A673 (cell line): ENCODE results near the gene ZFYVE19. TPM values are rescaled to one million over a fixed set of nuclear protein-coding genes. Genes with fewer than 3 reads are reported as not detected.
A peak's percentile ranks its signal among the peaks of the same experiment; 100 is the strongest.

Source experiments
- BruUV-seq: library from RNA; stranded (reverse); fragments of 400-500 nt; replicated peaks from 2 replicates; lab custom pipeline; 2021; lab: Mats Ljungman, UMichigan
- CTCF ChIA-PET: fragments of 300-600 bp; sonication (Branson Sonifier 250); formaldehyde crosslinking; loops from one replicate; lab custom pipeline; 2022; ENCODE audit warnings: antibody characterized with exemption; lab: Charles Lee
- POLR2A ChIA-PET: fragments of 300-600 bp; sonication (Branson Sonifier 250); formaldehyde crosslinking; loops from one replicate; lab custom pipeline; 2022; ENCODE audit warnings: antibody characterized with exemption; ENCODE audit not compliant: low non-redundant PET; lab: Charles Lee
- DNase-seq: peaks from one replicate; pipeline ENCODE4 v3.0.0-alpha.2; 2015; ENCODE audit warnings: low spot score
- H3K27ac ChIP-seq: fragments of 200-600 bp; sonication (generic); 2 replicates; pipeline ENCODE4 v1.5.1; 2016; ENCODE audit warnings: mixed run types, low read depth, mild to moderate bottlenecking, mixed read lengths, antibody characterized with exemption, low read length; ENCODE audit not compliant: poor library complexity, severe bottlenecking
- H3K27me3 ChIP-seq: fragments of 200-600 bp; sonication (generic); replicated peaks from 2 replicates; pipeline ENCODE4 v1.6.1; 2017; ENCODE audit warnings: mixed run types, low read depth, mild to moderate bottlenecking, mixed read lengths, antibody characterized with exemption, low read length; ENCODE audit not compliant: insufficient read depth, poor library complexity
- H3K36me3 ChIP-seq: fragments of 200-600 bp; sonication (generic); 2 replicates; pipeline ENCODE4 v1.6.1; 2016; ENCODE audit warnings: mixed run types, mild to moderate bottlenecking, mixed read lengths, antibody characterized with exemption, low read length; ENCODE audit not compliant: insufficient read depth, poor library complexity, severe bottlenecking
- H3K4me1 ChIP-seq: fragments of 200-600 bp; sonication (generic); 2 replicates; pipeline ENCODE4 v1.6.1; 2017; ENCODE audit warnings: mixed run types, mild to moderate bottlenecking, mixed read lengths, antibody characterized with exemption, low read length; ENCODE audit not compliant: insufficient read depth, poor library complexity, severe bottlenecking
- H3K4me3 ChIP-seq: fragments of 200-600 bp; sonication (generic); 2 replicates; pipeline ENCODE4 v1.5.1; 2016; ENCODE audit warnings: low read depth, mixed run types, mild to moderate bottlenecking, mixed read lengths, low read length; ENCODE audit not compliant: poor library complexity, severe bottlenecking
- H3K9me3 ChIP-seq: fragments of 200-600 bp; sonication (generic); 2 replicates; pipeline ENCODE4 v1.6.1; 2016; ENCODE audit warnings: mixed run types, low read depth, mild to moderate bottlenecking, mixed read lengths, antibody characterized with exemption, low read length; ENCODE audit not compliant: poor library complexity, severe bottlenecking
- CTCF ChIP-seq: fragments of 300-800, 200-600 bp; sonication (generic); conservative IDR thresholded peaks from 2 replicates; pipeline ENCODE4 v1.5.1; 2017; ENCODE audit warnings: low read depth, mild to moderate bottlenecking, antibody characterized with exemption, low read length, moderate library complexity, mixed read lengths
- EZH2 ChIP-seq: fragments of 200-600 bp; sonication (generic); IDR thresholded peaks from 2 replicates; pipeline ENCODE4 v1.6.1; 2017; ENCODE audit warnings: borderline replicate concordance, low read depth, mild to moderate bottlenecking, mixed read lengths, antibody characterized with exemption, low read length; ENCODE audit not compliant: poor library complexity, severe bottlenecking
- intact Hi-C: fragments of 100-400 bp; cut with micrococcal nuclease; formaldehyde crosslinking; loops from one replicate; pipeline ENCODE4 v1.10.0; 2022; ENCODE audit not compliant: unreplicated experiment
- total RNA-seq: library from RNA; stranded (reverse); gene quantifications from 2 replicates; pipeline ENCODE4 v1.2.3, GENCODE V29; 2021

ZFYVE19 gene
- total RNA-seq, 1 experiment from 2014 or later: 26.4 TPM

GRCh38 chr15:40846841-40847222, 39.9 kb downstream of the ZFYVE19 start:
- intact Hi-C loops: no loop called here
- Histone ChIP-seq H3K4me1 (peaks cover 3% of the 10 kb centered on the region), H3K9me3 (no peaks in the 10 kb centered on the region), H3K27me3 (peaks cover 21% of the 10 kb centered on the region), H3K4me3 (no peak overlapping the region), H3K36me3 (no peaks in the 10 kb centered on the region), H3K27ac (no peak overlapping the region)
- POLR2A ChIA-PET: no interaction called here
- CTCF ChIA-PET: interaction anchor here (1.4 kb wide), 1 partner anchor 11 kb away, joined by 5 read pairs; no protein-coding TSS in a partner anchor
- DNase-seq: no peak
- no TSS peak for BruUV-seq
- TF ChIP-seq CTCF (no peak), EZH2 (no peak)

GRCh38 chr15:40847223-40847961, 40.5 kb downstream of the ZFYVE19 start:
- CTCF ChIA-PET: interaction anchor here (1.4 kb wide), 1 partner anchor 11 kb away, joined by 5 read pairs; no protein-coding TSS in a partner anchor
- Histone ChIP-seq H3K4me1 (peaks cover 3% of the 10 kb centered on the region), H3K4me3 (no peak overlapping the region), H3K27me3 (peaks cover 21% of the 10 kb centered on the region), H3K36me3 (no peaks in the 10 kb centered on the region), H3K9me3 (no peaks in the 10 kb centered on the region), H3K27ac (no peak overlapping the region)
- TF ChIP-seq EZH2 (no peak), CTCF (no peak)
- DNase-seq: peak; percentile 62
- POLR2A ChIA-PET: interaction anchor here (0.5 kb wide), 1 partner anchor 10 kb away, joined by 5 read pairs; no protein-coding TSS in a partner anchor
- no TSS peak for BruUV-seq
- intact Hi-C loops: no loop called here

GRCh38 chr15:40850576-40851112, 43.8 kb downstream of the ZFYVE19 start:
- Histone ChIP-seq H3K4me3 (no peak overlapping the region), H3K36me3 (no peaks in the 10 kb centered on the region), H3K27me3 (no peaks in the 10 kb centered on the region), H3K4me1 (peaks cover 3% of the 10 kb centered on the region), H3K27ac (no peak overlapping the region), H3K9me3 (no peaks in the 10 kb centered on the region)
- ChIA-PET POLR2A (no interaction called here), CTCF (no interaction called here)
- intact Hi-C loops: no loop called here
- TF ChIP-seq EZH2 (no peak), CTCF (no peak)
- BruUV-seq: no TSS peak
- DNase-seq: no peak
